Coronary artery (tissue), 2 donors: ENCODE data around the gene MTARC1.
A peak's percentile ranks its signal among the peaks of the same experiment; 100 is the strongest.

Experiments
- DNase-seq: peaks from one replicate; pipeline ENCODE4 v3.0.0-alpha.2; 2017; ENCODE audit warnings: low spot score
- H3K27ac ChIP-seq, 2 donors: fragments of 200-600 bp; sonication (generic); one replicate each; pipeline ENCODE4 v1.5.1; 2016 to 2019
- H3K4me3 ChIP-seq: fragments of 200-600 bp; sonication (generic); 2 replicates; pipeline ENCODE4 v1.5.1; 2016; ENCODE audit warnings: mild to moderate bottlenecking, moderate library complexity
- TF ChIP-seq, protein P1 (sequence below): fragments of 200-600 bp; sonication (generic); IDR thresholded peaks from one replicate; pipeline ENCODE4 v1.5.1; 2019; ENCODE audit warnings: antibody characterized with exemption

The MTARC1 gene

DNA sequence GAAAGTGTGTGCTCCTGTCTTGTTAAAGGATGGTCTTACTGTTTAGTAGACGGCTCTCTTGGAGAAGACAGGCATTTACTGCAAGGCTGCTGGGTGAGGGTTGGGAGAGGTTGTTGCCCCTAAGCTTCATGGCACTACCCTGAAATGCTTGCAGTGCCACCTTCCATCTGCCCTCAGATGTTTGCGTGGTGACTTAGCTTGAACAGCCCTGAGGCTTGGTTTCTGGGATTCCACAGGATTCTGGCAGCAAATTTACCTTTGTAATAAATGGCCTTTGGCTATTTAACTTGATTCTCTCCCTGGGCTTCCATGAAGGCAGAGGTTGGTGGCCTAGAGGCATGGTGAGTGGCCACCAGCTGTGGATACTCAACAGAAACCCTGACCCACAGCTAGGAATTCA, 11.6 kb downstream of the MTARC1 start:
- Histone ChIP-seq H3K4me3 (no peak overlapping the region), H3K27ac (no peak overlapping the region)
- DNase-seq: no peak
- TF ChIP-seq, protein P1, sequence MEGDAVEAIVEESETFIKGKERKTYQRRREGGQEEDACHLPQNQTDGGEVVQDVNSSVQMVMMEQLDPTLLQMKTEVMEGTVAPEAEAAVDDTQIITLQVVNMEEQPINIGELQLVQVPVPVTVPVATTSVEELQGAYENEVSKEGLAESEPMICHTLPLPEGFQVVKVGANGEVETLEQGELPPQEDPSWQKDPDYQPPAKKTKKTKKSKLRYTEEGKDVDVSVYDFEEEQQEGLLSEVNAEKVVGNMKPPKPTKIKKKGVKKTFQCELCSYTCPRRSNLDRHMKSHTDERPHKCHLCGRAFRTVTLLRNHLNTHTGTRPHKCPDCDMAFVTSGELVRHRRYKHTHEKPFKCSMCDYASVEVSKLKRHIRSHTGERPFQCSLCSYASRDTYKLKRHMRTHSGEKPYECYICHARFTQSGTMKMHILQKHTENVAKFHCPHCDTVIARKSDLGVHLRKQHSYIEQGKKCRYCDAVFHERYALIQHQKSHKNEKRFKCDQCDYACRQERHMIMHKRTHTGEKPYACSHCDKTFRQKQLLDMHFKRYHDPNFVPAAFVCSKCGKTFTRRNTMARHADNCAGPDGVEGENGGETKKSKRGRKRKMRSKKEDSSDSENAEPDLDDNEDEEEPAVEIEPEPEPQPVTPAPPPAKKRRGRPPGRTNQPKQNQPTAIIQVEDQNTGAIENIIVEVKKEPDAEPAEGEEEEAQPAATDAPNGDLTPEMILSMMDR: no peak

DNA sequence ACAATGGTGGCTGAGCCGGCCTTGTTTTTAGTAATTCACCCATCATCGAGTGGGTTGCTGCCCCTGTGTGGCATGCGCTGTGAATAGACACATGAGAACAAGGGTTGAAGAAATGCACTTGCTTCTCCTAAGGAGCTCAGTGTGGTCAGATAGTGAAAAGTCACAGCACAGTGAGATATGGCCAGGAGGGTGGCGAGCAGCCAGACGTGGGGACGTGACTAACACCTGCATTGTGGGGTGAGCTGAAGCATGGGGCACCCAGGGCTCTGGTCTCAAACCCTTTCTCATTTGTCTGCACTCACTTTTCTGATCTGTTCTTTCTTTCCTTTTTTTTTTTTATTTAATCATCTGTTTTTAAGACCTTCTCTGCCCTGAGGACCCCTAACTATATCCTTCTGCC, 13.5 kb downstream of the MTARC1 start:
- DNase-seq: no peak
- TF ChIP-seq, protein P1: no peak
- no peak overlapping the region for H3K27ac ChIP-seq
- no peak overlapping the region for H3K4me3 ChIP-seq

DNA sequence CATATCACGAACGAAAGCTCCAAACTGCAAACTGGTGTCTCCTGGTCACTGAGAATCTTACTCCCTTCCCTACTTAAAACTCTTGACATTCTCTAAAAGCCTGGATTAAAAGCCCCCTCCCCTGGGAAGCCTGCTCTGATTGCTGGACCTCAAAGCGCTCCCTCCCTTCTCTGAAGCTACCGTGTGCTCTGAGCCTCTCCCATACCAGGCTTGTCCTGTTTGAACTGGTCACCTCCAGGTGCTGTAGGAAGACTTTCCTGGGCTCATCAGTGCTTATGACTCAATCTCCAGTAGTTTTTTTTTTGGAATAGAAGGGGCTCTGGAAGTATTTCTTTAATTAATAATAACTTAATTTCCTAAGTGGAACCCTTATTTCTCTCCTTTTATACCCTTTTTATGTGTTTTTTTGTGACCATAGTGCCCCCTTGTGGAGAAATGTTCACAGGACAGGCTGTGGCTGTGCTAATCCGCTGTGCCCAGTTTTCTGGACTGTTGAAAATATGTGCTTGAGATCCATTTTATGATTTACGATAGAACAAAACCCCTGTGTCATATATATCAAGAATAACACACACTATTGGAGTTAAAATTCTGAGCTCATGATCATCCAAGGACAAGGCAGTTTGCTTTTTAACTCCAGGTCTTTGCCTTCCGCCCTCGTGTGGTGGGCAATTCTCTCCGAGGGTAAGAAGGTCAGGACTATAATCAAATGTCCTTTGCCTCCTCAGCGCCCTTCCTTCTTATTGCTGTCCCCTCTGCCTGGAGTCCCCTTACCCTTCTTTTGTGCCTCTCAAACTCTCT, 16.9 kb downstream of the MTARC1 start:
- peak overlapping the region; percentile 47 to 83 for H3K27ac ChIP-seq
- no peak for DNase-seq

DNA sequence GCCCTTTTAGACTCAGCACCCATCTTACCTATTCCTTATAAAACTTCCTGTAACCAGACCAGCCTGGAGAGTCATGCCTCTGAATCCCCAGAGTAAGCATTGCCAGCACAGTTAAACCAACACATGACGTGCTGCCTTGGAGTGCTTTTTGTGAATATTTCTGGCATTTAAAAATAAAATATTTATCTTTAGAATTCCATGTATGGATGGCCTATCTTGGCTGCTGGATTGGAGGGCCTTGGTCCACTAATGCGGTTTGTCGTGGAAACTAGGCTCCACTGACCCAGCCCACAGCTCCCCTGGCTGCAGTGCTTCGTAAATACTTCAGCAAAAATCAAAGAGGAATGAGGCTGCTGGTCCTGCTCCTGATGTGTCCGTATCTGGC, 17.5 kb downstream of the MTARC1 start:
- peak overlapping the region; percentile 47 to 83 for H3K27ac ChIP-seq
- TF ChIP-seq, protein P1: no peak
- no peak for DNase-seq
- H3K4me3 ChIP-seq: peak overlapping the region; percentile 37

More for the DNA sequence above, 16.9 kb downstream of the MTARC1 start:
- TF ChIP-seq, protein P1: peak; percentile 65
- H3K4me3 ChIP-seq: peak overlapping the region; percentile 37

DNA sequence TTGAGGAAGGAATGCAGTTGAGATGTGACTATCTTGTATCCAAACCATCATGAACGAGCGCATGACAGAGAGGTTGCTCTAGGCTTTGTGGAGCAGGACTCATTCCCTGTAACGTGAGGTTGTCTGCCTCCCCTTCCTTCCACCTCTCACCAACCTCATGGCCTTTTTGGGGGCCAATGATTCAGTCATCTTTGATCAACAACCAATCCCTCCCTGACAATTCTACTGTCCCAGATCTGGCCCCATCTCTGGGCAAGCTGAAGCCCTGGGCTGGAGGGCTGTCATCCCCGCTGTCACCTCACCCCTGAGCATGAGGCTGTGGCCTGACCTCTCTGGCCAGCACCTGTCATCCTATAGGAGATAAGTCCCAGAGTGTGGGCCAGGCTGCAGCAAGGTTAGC, 19.7 kb downstream of the MTARC1 start:
- no peak overlapping the region for H3K4me3 ChIP-seq
- no peak for DNase-seq
- TF ChIP-seq, protein P1: no peak
- no peak overlapping the region for H3K27ac ChIP-seq

DNA sequence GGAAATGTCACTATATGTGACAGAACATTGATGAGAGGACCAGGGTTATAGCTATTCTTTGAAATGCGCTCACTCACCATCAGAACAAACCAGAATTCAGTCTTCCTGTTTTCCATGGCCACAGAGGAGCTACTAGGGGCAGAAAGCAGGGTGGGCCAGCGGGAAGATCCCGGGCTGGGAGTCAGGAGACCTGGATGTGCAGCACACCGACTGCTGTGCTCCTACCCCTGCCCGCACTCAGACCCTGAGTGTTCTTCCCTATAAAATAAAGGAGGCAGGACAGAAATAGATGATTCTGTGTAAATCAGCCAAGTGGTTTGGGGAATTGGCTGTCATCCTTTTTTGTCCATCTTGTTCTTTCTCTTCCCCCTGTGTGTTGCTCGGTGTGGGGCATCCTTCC, 21.0 kb downstream of the MTARC1 start:
- TF ChIP-seq, protein P1: no peak
- no peak for DNase-seq
- Histone ChIP-seq H3K27ac (no peak overlapping the region), H3K4me3 (no peak overlapping the region)
